ENCODE measurements around the gene THPO.
A peak's percentile ranks its signal among the peaks of the same experiment; 100 is the strongest.

THPO gene

GRCh38 chr3:184377882-184378445 lies at the start of gene THPO:
Gene THPO (minus strand): TSS chr3:184378207. CDS start chr3:184376259, 1,948 bp downstream.
- no peak for DNase-seq

- DNase-seq, result no peak
Measured at GRCh38 chr3:184426691-184427141, 48.7 kb upstream of the THPO start.

GRCh38 chr3:184423561-184423960 lies 45.6 kb upstream of the THPO start:
- no peak for DNase-seq

GRCh38 chr3:184419171-184419570 lies 41.2 kb upstream of the THPO start:
- DNase-seq, result no peak

- DNase-seq, result peak; percentile 78
Measured at GRCh38 chr3:184417619-184418327, 39.8 kb upstream of the THPO start.

- no peak for DNase-seq
Measured at GRCh38 chr3:184415203-184415490, 37.1 kb upstream of the THPO start.

GRCh38 chr3:184414418-184415202 lies 36.6 kb upstream of the THPO start:
- DNase-seq, result no peak

- DNase-seq, result no peak
Measured at GRCh38 chr3:184409946-184410500, 32.0 kb upstream of the THPO start.

GRCh38 chr3:184409331-184409926 lies 31.4 kb upstream of the THPO start:
- DNase-seq, result no peak

- DNase-seq, result no peak
Measured at GRCh38 chr3:184405075-184406030, 27.3 kb upstream of the THPO start.

GRCh38 chr3:184399410-184399809 lies 21.4 kb upstream of the THPO start:
- peak; percentile 74 for DNase-seq

GRCh38 chr3:184395320-184395660 lies 17.3 kb upstream of the THPO start:
- DNase-seq, result no peak

GRCh38 chr3:184391266-184391665 lies 13.3 kb upstream of the THPO start:
- no peak for DNase-seq

- no peak for DNase-seq
Measured at GRCh38 chr3:184389935-184390528, 12.0 kb upstream of the THPO start.

- DNase-seq, result no peak
Measured at GRCh38 chr3:184389384-184389783, 11.4 kb upstream of the THPO start.

GRCh38 chr3:184388936-184389230 lies 10.9 kb upstream of the THPO start:
- no peak for DNase-seq

- DNase-seq, result no peak
Measured at GRCh38 chr3:184388164-184388935, 10.3 kb upstream of the THPO start.

GRCh38 chr3:184387174-184387714 lies 9.2 kb upstream of the THPO start:
- DNase-seq, result no peak

- no peak for DNase-seq
Measured at GRCh38 chr3:184386047-184386806, 8.2 kb upstream of the THPO start.

GRCh38 chr3:184384856-184385422 lies 6.9 kb upstream of the THPO start:
- DNase-seq, result no peak
